Adrenal gland (tissue), 12 donors: ENCODE measurements around the gene SLC15A4. TPM values are rescaled to one million over a fixed set of nuclear protein-coding genes. Genes with fewer than 3 reads are reported as not detected.

ENCODE experiments used
- DNase-seq, 7 donors: peaks; one replicate each; pipeline ENCODE4 v3.0.0-alpha.2; 2019 to 2020
- H3K27ac ChIP-seq, 5 donors: fragments of 200-600 bp; sonication (generic) in 4 of 5; 1 replicate in 3 of 5; 2 replicates in 2 of 5; pipeline versions ENCODE4 v1.5.1 to v1.8.0; 2016 to 2020; ENCODE audit warnings: mild to moderate bottlenecking in 1 of 5
- H3K27me3 ChIP-seq: fragments of 200-600 bp; 2 replicates; pipeline ENCODE4 v1.8.0; 2021
- H3K36me3 ChIP-seq, 2 donors: fragments of 200-600 bp; replicated peaks in 1 of 2; 1 replicate in 1 of 2; 2 replicates in 1 of 2; pipeline versions ENCODE4 v1.5.1 to v1.8.0; 2018 to 2022
- H3K4me1 ChIP-seq, 2 donors: fragments of 200-600 bp; replicated peaks in 1 of 2; 1 replicate in 1 of 2; 2 replicates in 1 of 2; pipeline versions ENCODE4 v1.5.1 to v1.8.0; 2018 to 2021
- H3K4me3 ChIP-seq, 4 donors: fragments of 200-600 bp; sonication (generic) in 3 of 4; one replicate each; pipeline ENCODE4 v1.5.1; 2016 to 2018
- H3K9me3 ChIP-seq, 3 donors: fragments of 200-600 bp; sonication (generic) in 1 of 3; replicated peaks in 1 of 3; 1 replicate in 2 of 3; 2 replicates in 1 of 3; pipeline versions ENCODE4 v1.5.1 to v1.8.0; 2016 to 2021
- POLR2A ChIP-seq, 2 donors: fragments of 450-650 bp; IDR thresholded peaks; one replicate each; pipeline ENCODE4 v1.6.1; 2017; ENCODE audit warnings: antibody characterized with exemption in 2 of 2, mild to moderate bottlenecking in 2 of 2, moderate library complexity in 1 of 2
- WGBS, 4 donors: extraction: QIAGEN DNeasy Blood & Tissue Kit in 2 of 4; methylation state at CpG; one replicate each; pipeline versions ENCODE4 v1.1.5 to v1.1.7; 2013 to 2017; 5-methylcytosine and 5-hydroxymethylcytosine counted together
- intact Hi-C, 2 donors: fragments of 100-400 bp; cut with DNase I; formaldehyde crosslinking; loops; one replicate each; pipeline versions ENCODE4 v1.14.1 to v1.15.0; 2022 to 2023
- polyA plus RNA-seq, 3 donors: library from polyadenylated mRNA; stranded (reverse); fragments of 200-250 nt in 2 of 3; fragments of 350-450 nt in 1 of 3; fragmentation: Illumina TruSeq in 1 of 3; extraction: RNeasy Lipid Tissue Mini Kit (QIAGEN cat#74804) in 1 of 3; gene quantifications; one replicate each; pipeline ENCODE4 v1.2.3, GENCODE V29; 2013 to 2014
- total RNA-seq, 9 donors: library from RNA; depleted of rRNA in 4 of 9; stranded (reverse); fragments of >200 nt in 4 of 9; fragments of 120-200 nt in 1 of 9; fragmentation: NEBNext Ultra II Directional in 1 of 9; extraction: Animal tissue kit (Norgen Biotek cat#: 25700) in 1 of 9; gene quantifications; one replicate each; pipeline versions ENCODE4 v1.1.0 to v1.2.4, GENCODE V29; 2013 to 2023
- TF ChIP-seq, protein P1 (sequence below), 6 experiments: fragments of 450-650 bp in 4 of 6; fragments of 200-600 bp in 2 of 6; sonication (generic) in 1 of 6; IDR thresholded peaks; 1 replicate in 5 of 6; 2 replicates in 1 of 6; pipeline versions ENCODE4 v1.5.1 to v1.8.0; 2016 to 2021; ENCODE audit warnings: antibody characterized with exemption in 6 of 6, mild to moderate bottlenecking in 2 of 6, moderate library complexity in 1 of 6
- donor health status: healthy with polysubstance abuse.
- donor health status: Bipolar disorder and iron deficiency.
- donor health status: DM: yes; HTN: yes; CAD: no.
- donor health status: DM: no; HTN: no; CAD: no.
- donor health status: DM: no; HTN: no; CAD: no.
- donor health status: DM: yes; HTN: yes; CAD: no.

Gene SLC15A4
- total and polyA plus RNA-seq, 12 donors = 7.1 to 31.5 (median 16.5) TPM

DNA sequence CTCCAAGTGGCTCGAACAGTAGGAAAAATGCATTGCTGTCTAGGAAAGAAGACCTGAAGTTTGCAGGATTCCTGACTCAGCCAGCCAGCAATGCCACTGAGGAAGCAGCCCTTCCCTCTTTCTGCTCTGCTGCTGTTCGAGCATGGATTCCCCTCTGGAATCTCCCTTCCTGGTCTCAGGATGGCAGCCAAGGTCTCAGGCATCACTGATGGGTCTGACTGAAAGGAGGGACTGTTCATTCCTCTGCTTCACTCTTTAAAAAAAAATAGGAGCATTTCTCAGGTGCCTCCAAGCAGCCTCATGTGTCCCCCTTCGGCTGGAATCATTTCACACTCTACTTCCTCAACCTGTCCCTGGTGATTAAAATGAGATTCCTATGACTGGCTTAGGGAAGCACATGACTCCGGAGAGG is 62.4 kb downstream of the SLC15A4 start:
- Histone ChIP-seq H3K4me3 (no peak overlapping the region), H3K27ac (no peak overlapping the region), H3K9me3 (no peaks in the 10 kb centered on the region), H3K36me3 (no peaks in the 10 kb centered on the region), H3K27me3 (no peaks in the 10 kb centered on the region), H3K4me1 (no peaks in the 10 kb centered on the region)
- TF ChIP-seq POLR2A (IDR thresholded peaks at IDR 0.05) = no peak
- TF ChIP-seq, protein P1, sequence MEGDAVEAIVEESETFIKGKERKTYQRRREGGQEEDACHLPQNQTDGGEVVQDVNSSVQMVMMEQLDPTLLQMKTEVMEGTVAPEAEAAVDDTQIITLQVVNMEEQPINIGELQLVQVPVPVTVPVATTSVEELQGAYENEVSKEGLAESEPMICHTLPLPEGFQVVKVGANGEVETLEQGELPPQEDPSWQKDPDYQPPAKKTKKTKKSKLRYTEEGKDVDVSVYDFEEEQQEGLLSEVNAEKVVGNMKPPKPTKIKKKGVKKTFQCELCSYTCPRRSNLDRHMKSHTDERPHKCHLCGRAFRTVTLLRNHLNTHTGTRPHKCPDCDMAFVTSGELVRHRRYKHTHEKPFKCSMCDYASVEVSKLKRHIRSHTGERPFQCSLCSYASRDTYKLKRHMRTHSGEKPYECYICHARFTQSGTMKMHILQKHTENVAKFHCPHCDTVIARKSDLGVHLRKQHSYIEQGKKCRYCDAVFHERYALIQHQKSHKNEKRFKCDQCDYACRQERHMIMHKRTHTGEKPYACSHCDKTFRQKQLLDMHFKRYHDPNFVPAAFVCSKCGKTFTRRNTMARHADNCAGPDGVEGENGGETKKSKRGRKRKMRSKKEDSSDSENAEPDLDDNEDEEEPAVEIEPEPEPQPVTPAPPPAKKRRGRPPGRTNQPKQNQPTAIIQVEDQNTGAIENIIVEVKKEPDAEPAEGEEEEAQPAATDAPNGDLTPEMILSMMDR (IDR thresholded peaks at IDR 0.05) = no peak
- 32 to 44% (median 34%) methylated on average over 4 of the region's 4 CpGs for WGBS, 4 donors
- intact Hi-C loops = no loop called here
- no peak for DNase-seq

DNA sequence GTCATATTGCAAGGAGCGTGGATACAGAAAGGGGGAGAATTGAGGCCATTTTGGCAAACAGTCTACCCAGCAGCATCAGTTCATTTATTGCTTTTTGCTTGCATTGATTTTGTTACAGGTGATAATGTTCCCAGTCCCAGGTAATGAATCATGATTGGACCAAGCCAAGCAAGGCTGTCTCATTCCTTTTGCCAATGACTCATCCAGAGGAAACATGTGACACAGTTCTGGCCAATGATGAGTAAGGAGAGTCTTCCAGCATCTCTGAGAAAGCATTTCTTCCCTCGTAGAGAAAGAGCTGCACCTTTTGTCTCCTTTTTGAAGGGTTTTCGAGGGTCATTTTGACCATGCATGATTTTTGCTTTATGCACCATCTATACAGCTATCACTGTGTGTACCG is 68.2 kb downstream of the SLC15A4 start:
- no peak overlapping the region for H3K27ac ChIP-seq
- no peak overlapping the region for H3K4me3 ChIP-seq
- intact Hi-C loops = no loop called here
- 69 to 78% (median 75%) methylated on average over 4 of the region's 4 CpGs for WGBS, 4 donors
- no peaks in the 10 kb centered on the region for H3K27me3 ChIP-seq
- H3K4me1 ChIP-seq = no peaks in the 10 kb centered on the region
- H3K36me3 ChIP-seq = no peaks in the 10 kb centered on the region
- no peaks in the 10 kb centered on the region for H3K9me3 ChIP-seq
- TF ChIP-seq, protein P1 (IDR thresholded peaks at IDR 0.05) = no peak
- TF ChIP-seq POLR2A (IDR thresholded peaks at IDR 0.05) = no peak
- no peak for DNase-seq

DNA sequence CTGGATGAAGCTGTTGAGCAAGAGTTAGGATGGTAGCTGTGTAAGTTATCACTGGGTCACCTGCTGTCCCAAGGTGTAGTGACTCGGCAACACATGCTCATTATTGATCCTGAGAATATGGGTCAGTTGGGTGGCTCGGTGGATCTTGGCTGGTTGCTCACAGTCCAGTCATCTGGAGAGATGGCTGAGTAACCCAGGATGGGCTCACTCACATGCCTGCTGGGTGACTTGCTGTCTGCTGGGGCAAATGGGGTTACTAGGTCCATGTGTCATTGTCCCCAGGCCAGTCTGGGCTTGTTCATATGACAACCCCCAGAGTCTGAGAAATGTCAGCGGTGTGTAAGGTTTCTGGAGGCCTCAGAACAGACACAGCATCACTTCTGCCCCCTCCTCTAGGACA is 69.5 kb downstream of the SLC15A4 start:
- WGBS, 4 donors = 77 to 92% (median 88%) methylated on average over 1 to 3 of the region's 3 CpGs
- no peak for TF ChIP-seq POLR2A (IDR thresholded peaks at IDR 0.05)
- TF ChIP-seq, protein P1 (IDR thresholded peaks at IDR 0.05) = no peak
- DNase-seq = no peak
- no peaks in the 10 kb centered on the region for H3K9me3 ChIP-seq
- no peak overlapping the region for H3K27ac ChIP-seq
- H3K27me3 ChIP-seq = no peaks in the 10 kb centered on the region
- H3K4me3 ChIP-seq = no peak overlapping the region
- intact Hi-C loops = no loop called here
- no peaks in the 10 kb centered on the region for H3K36me3 ChIP-seq
- H3K4me1 ChIP-seq = no peaks in the 10 kb centered on the region

DNA sequence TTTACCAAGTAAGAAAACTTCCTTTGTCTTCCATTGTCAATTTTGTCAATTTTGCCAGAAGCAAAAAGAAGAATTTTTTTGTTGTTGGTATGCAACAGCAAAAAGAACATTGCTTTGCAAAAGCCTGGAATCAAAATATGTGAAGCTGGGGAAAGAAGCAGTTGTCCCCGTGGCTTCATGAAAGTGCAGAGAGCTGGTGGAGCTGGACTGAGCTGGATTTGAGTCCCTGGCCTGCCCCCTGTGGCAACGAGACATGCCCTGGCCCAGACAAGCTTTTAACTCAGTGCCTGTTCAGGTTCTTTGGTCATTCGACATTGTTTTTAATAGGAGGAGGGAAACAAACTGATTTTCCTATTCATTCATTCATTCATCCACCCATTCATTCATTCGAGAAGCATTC is 70.3 kb downstream of the SLC15A4 start:
- H3K36me3 ChIP-seq = no peaks in the 10 kb centered on the region
- no peaks in the 10 kb centered on the region for H3K9me3 ChIP-seq
- WGBS, 4 donors = 38 to 54% (median 48%) methylated on average over 4 of the region's 4 CpGs
- no peaks in the 10 kb centered on the region for H3K4me1 ChIP-seq
- intact Hi-C loops = no loop called here
- no peak for TF ChIP-seq POLR2A (IDR thresholded peaks at IDR 0.05)
- TF ChIP-seq, protein P1 (IDR thresholded peaks at IDR 0.05) = no peak
- no peaks in the 10 kb centered on the region for H3K27me3 ChIP-seq
- H3K4me3 ChIP-seq = no peak overlapping the region
- H3K27ac ChIP-seq = no peak overlapping the region
- no peak for DNase-seq
